GM06990 (cell line): ENCODE results near the gene TLE6.

ENCODE experiments used
- DNase-seq: peaks from one replicate; pipeline ENCODE4 v3.0.0-alpha.2; 2011; ENCODE audit not compliant: insufficient read length; ENCODE audit errors: extremely low read depth
- H3K27me3 ChIP-seq: replicated peaks from 2 replicates; pipeline ENCODE4 v1.6.0; 2011; ENCODE audit warnings: low read length; ENCODE audit not compliant: control insufficient read depth, insufficient read depth
- H3K36me3 ChIP-seq: 2 replicates; pipeline ENCODE4 v1.5.1; 2011; ENCODE audit warnings: low read length; ENCODE audit not compliant: control insufficient read depth, insufficient read depth
- H3K4me3 ChIP-seq: replicated peaks from 2 replicates; pipeline ENCODE4 v1.5.1; 2011; ENCODE audit warnings: low read depth, mild to moderate bottlenecking, control low read depth, low read length
- TF ChIP-seq, protein P1 (sequence below): IDR thresholded peaks from 2 replicates; pipeline ENCODE4 v1.5.1; 2011; ENCODE audit warnings: low read length, control low read depth, mild to moderate bottlenecking, inconsistent platforms; ENCODE audit not compliant: insufficient read depth, poor library complexity, severe bottlenecking

TLE6 gene

DNA sequence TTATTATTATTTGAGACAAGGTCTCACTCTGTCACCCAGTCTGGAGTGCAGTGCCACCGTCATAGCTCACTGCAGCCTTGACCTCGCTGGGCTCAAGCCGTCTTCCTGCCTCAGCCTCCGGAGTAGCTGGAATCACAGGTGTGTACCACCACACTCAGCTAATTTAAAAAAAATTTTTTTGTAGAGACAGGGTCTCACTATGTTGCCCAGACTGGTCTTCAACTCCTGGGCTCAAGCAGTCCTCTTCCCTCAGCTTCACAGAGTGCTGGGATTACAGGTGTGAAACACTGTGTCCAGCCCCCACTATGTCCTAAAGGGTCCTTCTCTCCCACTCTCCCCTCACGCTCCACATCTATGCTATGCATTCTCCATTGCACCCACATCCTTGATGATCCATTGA lies 60.9 kb downstream of the TLE6 start:
- H3K36me3 ChIP-seq = no peaks in the 10 kb centered on the region
- no peak for DNase-seq
- TF ChIP-seq, protein P1, sequence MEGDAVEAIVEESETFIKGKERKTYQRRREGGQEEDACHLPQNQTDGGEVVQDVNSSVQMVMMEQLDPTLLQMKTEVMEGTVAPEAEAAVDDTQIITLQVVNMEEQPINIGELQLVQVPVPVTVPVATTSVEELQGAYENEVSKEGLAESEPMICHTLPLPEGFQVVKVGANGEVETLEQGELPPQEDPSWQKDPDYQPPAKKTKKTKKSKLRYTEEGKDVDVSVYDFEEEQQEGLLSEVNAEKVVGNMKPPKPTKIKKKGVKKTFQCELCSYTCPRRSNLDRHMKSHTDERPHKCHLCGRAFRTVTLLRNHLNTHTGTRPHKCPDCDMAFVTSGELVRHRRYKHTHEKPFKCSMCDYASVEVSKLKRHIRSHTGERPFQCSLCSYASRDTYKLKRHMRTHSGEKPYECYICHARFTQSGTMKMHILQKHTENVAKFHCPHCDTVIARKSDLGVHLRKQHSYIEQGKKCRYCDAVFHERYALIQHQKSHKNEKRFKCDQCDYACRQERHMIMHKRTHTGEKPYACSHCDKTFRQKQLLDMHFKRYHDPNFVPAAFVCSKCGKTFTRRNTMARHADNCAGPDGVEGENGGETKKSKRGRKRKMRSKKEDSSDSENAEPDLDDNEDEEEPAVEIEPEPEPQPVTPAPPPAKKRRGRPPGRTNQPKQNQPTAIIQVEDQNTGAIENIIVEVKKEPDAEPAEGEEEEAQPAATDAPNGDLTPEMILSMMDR = no peak
- no peak overlapping the region for H3K4me3 ChIP-seq
- no peaks in the 10 kb centered on the region for H3K27me3 ChIP-seq

DNA sequence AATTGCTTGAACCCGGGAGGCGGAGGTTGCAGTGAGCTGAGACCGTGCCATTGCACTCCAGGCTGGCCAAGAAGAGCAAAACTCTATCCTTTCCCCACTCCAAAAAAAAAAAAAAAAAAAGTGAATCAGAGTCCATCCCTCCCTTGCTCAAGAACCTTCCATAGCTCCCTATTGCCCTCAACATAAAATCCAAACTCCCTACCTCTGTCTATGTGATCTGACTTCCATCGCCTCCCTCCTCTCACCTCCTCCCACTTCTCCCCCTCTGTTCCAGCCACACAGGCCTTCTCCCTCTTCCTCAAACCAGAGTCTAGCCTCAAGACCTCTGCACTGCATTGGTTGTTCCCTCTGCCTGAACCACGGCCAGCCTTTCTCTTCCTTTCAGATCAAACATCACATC lies 61.8 kb downstream of the TLE6 start:
- no peaks in the 10 kb centered on the region for H3K36me3 ChIP-seq
- no peaks in the 10 kb centered on the region for H3K27me3 ChIP-seq
- no peak overlapping the region for H3K4me3 ChIP-seq
- no peak for DNase-seq
- TF ChIP-seq, protein P1 = no peak

DNA sequence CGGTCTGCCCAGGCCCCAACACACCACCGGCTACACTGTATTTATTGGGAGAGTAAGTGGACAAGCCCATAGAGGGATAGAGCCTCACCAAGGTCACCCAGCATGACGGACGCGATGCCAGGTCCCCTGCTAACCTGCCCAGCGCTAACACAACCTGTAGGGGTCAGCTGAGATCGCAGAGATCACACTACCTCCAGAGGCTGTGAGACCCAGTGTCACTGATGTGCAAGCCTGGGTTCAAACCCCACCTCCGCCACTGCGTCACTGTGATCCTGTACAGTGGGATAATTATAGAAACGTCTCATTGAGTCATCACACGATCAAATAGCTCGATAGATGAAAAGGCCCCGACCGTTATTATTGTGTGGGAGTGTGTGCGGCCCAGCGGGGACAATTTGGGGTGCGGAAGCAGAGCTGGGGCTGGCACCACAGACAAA lies 62.3 kb downstream of the TLE6 start:
- no peak overlapping the region for H3K4me3 ChIP-seq
- H3K27me3 ChIP-seq = no peaks in the 10 kb centered on the region
- DNase-seq = no peak
- TF ChIP-seq, protein P1 = no peak
- H3K36me3 ChIP-seq = no peaks in the 10 kb centered on the region

DNA sequence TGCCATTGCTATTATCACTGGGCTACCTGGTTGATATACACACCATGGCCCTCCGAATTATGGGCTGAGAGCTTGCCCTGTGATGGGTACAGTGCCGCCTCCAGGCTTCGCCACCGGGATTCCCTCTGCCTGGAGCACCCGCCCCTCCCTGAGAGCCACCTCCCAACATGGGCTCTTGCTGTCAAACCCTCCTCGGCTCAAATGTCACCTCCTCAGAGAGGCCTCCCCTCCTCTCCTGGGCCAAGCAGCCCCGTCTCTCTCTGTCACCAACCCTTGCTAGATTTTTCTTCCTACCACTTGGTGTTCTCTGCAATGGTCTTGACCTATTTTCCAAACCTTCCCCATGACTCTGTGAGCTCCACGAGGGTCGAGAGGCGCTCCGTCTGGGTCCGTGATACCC lies 64.0 kb downstream of the TLE6 start:
- no peaks in the 10 kb centered on the region for H3K36me3 ChIP-seq
- TF ChIP-seq, protein P1 = no peak
- no peak for DNase-seq
- no peaks in the 10 kb centered on the region for H3K27me3 ChIP-seq
- no peak overlapping the region for H3K4me3 ChIP-seq

DNA sequence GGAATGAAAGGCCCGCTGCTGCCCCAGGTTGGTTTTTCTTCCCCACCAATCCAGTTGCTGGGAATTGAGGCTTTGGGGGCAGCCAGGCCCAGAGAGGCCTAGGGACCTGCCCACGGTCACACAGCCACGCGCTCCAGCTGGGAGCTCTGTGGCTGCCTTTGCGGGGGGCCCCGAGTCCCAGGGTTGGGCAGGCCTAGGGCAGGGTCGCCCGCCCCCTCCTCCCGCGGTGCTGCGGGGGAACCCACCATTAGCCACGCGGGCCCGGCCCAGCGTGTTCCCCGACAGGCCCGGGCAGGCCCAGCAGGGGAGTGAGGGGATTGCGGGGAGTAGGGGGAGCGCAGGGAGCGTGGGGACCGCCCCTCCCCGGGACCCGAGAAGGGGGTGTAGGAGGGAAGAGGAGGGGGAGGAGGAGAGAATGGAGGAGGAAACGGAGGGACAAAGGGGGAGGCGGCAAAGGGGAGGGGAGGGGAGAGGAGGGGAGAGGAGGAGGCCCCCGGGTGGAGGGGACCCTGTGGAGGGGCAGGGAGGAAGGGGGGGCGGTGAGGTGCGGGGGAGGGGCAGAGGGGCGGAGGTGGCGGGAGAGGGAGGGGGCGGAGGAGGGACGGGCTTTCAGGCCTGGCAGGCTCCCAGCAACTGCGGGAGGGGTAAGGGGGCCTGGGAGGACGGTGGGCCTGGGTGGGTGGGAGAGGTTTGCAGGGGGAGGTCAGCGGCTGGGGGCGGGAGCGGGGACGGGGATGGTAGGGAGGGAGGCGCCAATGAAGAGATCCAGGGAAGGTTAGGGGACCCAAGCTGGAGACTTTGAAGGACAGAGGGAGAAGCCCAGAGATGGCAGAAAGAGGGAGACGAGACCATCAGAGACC lies 64.6 kb downstream of the TLE6 start:
- no peak for DNase-seq
- H3K36me3 ChIP-seq = no peaks in the 10 kb centered on the region
- H3K4me3 ChIP-seq = no peak overlapping the region
- TF ChIP-seq, protein P1 = no peak
- H3K27me3 ChIP-seq = no peaks in the 10 kb centered on the region
